ENCODE data around the gene OR51B5. TPM values are rescaled to one million over a fixed set of nuclear protein-coding genes. Genes with fewer than 3 reads are reported as not detected.

OR51B5 gene
- total and polyA plus RNA-seq, 2 donors (not counting 3 experiments of a cell fraction or from before 2014, with no cell fraction given): 0.07 TPM; not detected in 1

GRCh38 chr11:5301846-5302245 lies 41.5 kb downstream of the OR51B5 start, which contains the start of gene OR51B4:
Gene OR51B4, minus strand, starts transcription at chr11:5301946. Its CDS starts 0 bp downstream, at chr11:5301946.
- H3K4me2 ChIP-seq (ENCODE audit: insufficient read depth, low read length): no peak within 1 kb of the TSS
- H3K4me1 ChIP-seq (ENCODE audit: control insufficient read depth, extremely low read depth, insufficient read depth, low read length): no peaks in the 10 kb centered on the region
- no TSS peak for BruUV-seq (replicated peaks)
- ChIA-PET POLR2A (no interaction called here), CTCF (no interaction called here)
- no peaks in the 10 kb centered on the region for H3K27me3 ChIP-seq (ENCODE audit: control insufficient read depth in 2 of 2, insufficient read depth in 2 of 2, low read length in 2 of 2)
- H4K20me1 ChIP-seq (replicated peaks; ENCODE audit: control insufficient read depth, extremely low read depth, insufficient read depth, low read length): no peaks in the 10 kb centered on the region
- no peaks in the 10 kb centered on the region for H3K9me3 ChIP-seq (replicated peaks; ENCODE audit: control insufficient read depth, insufficient read depth, low read length)
- no peak within 1 kb of the TSS for H3K4me3 ChIP-seq (replicated peaks in 1 of 3; ENCODE audit: insufficient read depth in 1 of 3, low read depth in 1 of 3, low read length in 3 of 3)
- H3K36me3 ChIP-seq (ENCODE audit: control insufficient read depth in 2 of 2, extremely low read depth in 1 of 2, insufficient read depth in 2 of 2, low read length in 2 of 2): no peaks in the 10 kb centered on the region
- H3K9ac ChIP-seq (replicated peaks; ENCODE audit: extremely low read depth, insufficient read depth, low read length): no peak within 1 kb of the TSS
- FAIRE-seq: no peak
- intact Hi-C loops (cut with micrococcal nuclease) (no loop called here), dilution Hi-C loops (cut with MboI; ENCODE audit: extremely low pct_ligation_motif_present, low sequenced_read_pairs) (no loop called here)
- H3K79me2 ChIP-seq (ENCODE audit: control insufficient read depth, insufficient read depth, low read length): no peaks in the 10 kb centered on the region
- no peak within 1 kb of the TSS for H3K27ac ChIP-seq (ENCODE audit: insufficient read depth, low read depth, low read length)
- no peak within 1 kb of the TSS for H2AFZ ChIP-seq (ENCODE audit: low read depth, low read length)
- no peaks in the 10 kb centered on the region for H3K9me1 ChIP-seq (replicated peaks; ENCODE audit: control insufficient read depth, extremely low read depth, insufficient read depth, low read length)
- DNase-seq (ENCODE audit: low read depth, low spot score): no peak
- TF ChIP-seq EZH2 (IDR thresholded peaks at IDR 0.05; ENCODE audit: borderline replicate concordance, low read depth, low read length, severe bottlenecking) (no peak), MYC (IDR thresholded peaks at IDR 0.05; ENCODE audit: low read depth, low read length) (no peak), FOS (IDR thresholded peaks at IDR 0.05; ENCODE audit: borderline replicate concordance, insufficient read depth, low read length) (no peak), CTCF (IDR thresholded peaks at IDR 0.05; ENCODE audit: extremely low read depth in 1 of 2, insufficient read depth in 1 of 2, low read depth in 1 of 2, low read length in 2 of 2) (no peak), POLR2AphosphoS5 (IDR thresholded peaks at IDR 0.05; ENCODE audit: insufficient read depth, low read depth, low read length) (no peak), GATA2 (IDR thresholded peaks at IDR 0.05; ENCODE audit: insufficient read depth, insufficient read length, low read depth, low read length) (no peak), MAX (IDR thresholded peaks at IDR 0.05; ENCODE audit: insufficient read depth, insufficient read length) (no peak), POLR2A (IDR thresholded peaks at IDR 0.05; ENCODE audit: low read depth, low read length) (no peak), JUN (IDR thresholded peaks at IDR 0.05; ENCODE audit: borderline replicate concordance, insufficient read depth, insufficient read length, low read depth) (no peak)

All from endothelial cell of umbilical vein (primary cell).